GM18868 (cell line): ENCODE results near the gene NECAP2.
"Not testable (repeated sequence)": the region's sequence is repeated elsewhere in the genome, so short reads cannot be mapped to it uniquely, and the experiment has no call there.

ENCODE experiments used
- ATAC-seq: cut with Tn5 transposase; IDR thresholded peaks from one replicate; pipeline ENCODE4 v1.9.1; 2021; ENCODE audit warnings: mild to moderate bottlenecking, moderate library complexity; ENCODE audit not compliant: unreplicated experiment

The NECAP2 gene

DNA sequence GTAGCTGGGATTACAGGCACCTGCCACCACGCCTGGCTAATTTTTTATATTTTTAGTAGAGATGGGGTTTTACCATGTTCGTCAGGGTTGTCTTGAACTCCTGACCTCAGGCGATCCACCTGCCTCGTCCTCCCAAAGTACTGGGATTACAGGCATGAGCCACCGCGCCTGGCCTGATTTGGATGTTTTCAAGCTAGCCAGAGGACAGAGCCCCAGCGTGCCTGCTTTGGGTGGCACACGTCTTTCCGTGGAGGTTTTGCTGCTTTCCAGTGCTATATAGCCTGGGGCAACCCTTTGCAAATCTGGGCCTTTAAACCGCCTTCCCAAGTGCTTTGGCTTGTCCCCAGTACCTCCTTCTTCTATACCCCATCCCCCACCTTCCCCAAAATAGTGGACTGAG is 15.6 kb downstream of the NECAP2 start:
- ATAC-seq: not testable (repeated sequence)

GRCh38 chr1:16458831-16459230 is 18.3 kb downstream of the NECAP2 start:
- no peak for ATAC-seq

DNA sequence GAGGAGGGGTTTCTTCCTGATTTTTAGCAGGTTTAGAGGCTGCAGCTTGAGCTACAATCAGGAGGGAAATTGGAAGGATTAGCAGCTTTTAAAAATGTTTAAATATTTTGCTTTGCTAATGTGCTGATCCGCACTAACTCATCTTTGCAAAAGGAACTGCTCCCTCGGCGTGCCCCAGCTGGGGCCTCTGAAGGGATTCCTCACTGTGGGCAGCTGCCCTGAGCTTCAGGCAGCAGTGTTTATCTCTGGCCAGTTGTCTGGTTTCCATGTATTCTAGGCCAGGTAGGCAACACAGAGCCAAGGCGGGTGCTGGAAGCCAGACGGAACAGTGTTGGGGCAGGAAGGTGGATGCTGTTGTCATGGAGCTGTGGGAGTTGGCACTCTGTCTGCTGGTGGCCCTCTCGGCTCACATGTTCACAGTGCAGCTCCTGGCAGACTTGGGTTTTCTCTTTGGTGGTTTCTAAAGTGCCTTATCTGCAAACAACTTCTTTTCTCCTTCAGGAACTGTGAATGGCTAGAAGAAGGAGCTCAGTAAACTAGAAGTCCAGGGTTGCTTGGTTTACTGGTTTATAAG is 18.9 kb downstream of the NECAP2 start:
- no peak for ATAC-seq

GRCh38 chr1:16461681-16462080 is 21.2 kb downstream of the NECAP2 start:
- ATAC-seq: no peak

DNA sequence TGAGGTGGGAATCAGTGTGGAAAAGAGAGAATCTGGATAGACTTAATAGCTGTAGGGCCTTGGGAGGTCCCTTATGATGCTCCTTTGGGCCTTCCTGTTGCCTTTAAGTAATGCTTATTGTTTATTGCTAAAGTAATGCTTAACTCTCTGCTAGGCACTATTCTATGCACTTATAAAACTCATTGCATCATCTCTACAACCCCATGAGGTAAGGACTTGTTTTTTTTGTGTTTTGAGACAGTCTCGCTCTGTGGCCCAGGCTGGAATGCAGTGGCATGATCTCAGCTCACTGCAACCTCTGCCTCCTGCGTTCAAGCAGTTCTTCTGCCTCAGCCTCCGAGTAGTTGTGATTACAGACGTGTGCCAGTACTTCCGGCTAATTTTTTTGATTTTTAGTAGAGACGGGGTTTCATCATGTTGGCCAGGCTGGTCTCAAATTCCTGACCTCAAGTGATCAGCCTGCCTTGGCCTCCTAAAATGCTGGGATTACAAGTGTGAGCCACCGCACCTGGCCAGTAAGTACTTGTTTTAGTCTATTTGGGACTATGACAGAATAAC is 22.3 kb downstream of the NECAP2 start:
- no peak for ATAC-seq

DNA sequence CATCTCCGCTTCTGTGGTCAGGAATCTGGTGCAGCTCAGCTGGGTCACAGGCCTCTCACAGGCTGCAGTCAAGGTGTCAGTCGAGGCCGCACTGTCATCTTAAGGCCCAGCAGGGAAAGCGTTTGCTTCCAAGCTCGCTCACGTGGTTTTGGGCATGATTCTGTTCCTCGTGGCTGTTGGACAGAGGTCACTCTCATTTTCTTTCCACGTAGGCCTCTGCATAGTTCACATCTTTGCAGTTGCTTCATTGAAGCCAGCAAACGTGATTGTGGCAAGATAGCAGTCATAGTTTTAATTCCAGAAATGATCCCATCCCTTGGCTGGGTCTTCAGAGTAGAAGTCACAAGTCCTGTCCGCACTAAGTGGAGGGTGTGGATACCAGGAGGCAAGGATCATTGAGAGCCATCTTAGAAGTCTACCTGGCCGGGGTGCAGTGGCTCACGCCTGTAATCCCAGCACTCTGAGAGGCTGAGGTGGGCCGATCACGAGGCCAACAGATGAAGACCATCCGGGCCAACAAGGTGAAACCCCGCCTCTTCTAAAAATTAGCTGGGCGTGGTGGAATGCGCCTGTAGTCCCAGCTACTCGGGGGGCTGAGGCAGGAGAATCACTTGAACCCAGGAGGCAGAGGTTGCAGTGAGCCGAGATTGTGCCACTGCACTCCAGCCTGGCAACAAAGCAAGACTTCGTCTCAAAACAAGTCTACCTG is 24.5 kb downstream of the NECAP2 start:
- ATAC-seq: no peak

- ATAC-seq: no peak
These were observed 28.0 kb downstream of the NECAP2 start for GRCh38 chr1:16468558-16468957.

DNA sequence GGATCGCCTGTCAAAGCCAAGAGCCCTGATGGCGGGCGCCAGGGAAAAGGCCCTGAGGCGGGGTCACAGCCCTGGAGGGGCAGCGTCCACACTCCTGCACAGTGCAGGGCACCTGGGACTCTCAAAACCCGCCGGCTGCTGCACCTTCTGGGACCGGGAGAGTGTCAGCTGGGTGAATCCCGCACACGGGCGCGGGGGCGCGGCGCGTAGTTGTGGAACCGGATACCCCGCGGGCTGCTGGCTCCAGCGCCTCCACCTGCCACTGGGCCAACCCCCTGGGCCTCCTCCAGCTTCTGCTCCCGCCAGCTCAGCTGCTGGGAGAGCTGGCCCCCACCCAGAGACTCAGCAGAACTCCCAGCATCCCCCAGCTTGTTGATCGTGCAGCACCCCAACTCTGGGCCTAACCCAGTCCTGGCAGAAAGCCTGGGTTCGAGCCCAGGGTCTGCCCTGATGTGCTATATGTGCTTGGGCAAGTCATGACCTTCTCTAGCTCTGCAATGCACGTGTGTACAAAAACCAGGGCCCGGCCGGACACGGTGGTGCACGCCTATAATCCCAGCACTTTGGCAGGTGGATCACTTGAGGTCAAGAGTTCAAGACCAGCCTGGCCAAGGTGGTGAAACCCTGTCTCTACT is 33.8 kb downstream of the NECAP2 start:
- no peak for ATAC-seq

- ATAC-seq: not testable (repeated sequence)
These were observed 34.4 kb downstream of the NECAP2 start for GRCh38 chr1:16474891-16475290.

- ATAC-seq: not testable (repeated sequence)
These were observed 35.5 kb downstream of the NECAP2 start for GRCh38 chr1:16475771-16476770.

GRCh38 chr1:16478091-16478490 is 37.6 kb downstream of the NECAP2 start:
- ATAC-seq: no peak

DNA sequence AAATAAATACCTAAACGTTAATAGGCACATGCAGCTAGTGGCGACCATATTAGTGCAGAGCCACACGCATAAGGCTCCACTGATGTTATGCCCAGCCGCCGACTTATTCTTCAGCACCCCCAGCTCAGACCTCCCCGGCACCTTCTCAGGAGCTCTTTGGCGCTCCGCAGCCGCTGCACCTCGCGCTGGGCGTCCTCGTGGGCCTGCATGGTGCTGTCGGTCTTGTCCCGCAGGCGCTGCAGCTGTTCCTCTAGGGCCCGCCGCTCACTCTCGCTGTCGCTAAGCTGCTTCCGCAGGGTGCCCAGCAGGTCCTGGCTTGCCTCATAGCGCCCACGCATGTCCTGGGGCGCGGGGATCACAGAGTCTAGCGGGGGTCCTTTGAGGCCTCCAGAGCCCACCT is 42.6 kb downstream of the NECAP2 start:
- ATAC-seq: not testable (repeated sequence)

GRCh38 chr1:16483639-16484500 is 43.3 kb downstream of the NECAP2 start:
- ATAC-seq: not testable (repeated sequence)

DNA sequence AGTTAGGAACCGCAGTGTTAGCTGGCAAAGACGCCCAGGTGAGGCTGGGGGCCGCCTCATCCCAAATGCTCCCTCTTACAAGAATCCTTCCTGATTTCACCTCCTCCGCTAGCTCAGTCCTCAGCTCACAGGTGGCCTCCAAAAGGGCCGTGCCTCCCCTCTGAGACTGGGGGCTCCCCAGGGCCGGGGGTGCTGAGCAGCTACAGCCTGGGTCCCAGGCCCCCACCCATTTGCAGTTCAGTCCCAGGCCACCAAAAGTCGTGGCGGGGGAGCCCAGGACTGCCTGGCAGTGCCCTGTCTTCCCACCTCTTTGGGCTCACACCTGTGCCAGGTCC is 43.9 kb downstream of the NECAP2 start:
- no peak for ATAC-seq

DNA sequence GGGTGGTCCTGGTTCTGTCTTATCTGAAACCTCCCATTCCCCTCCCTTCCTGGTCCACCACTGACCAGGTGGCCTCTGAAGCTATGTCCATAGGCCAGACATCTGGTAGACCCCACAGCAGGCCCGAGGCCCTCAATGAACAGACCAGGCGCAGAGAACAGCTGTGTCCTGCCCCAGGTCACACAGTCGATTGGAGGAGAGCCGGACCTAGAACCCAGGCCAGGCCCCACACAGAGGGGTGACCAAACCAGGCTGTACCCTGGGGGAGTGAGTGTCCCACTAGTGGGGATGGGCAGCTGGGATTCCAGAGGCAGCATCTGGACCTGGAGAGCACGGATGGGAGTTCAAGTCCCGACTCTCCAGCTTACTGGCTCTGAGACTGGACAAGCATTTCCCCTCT is 44.4 kb downstream of the NECAP2 start:
- ATAC-seq: no peak

DNA sequence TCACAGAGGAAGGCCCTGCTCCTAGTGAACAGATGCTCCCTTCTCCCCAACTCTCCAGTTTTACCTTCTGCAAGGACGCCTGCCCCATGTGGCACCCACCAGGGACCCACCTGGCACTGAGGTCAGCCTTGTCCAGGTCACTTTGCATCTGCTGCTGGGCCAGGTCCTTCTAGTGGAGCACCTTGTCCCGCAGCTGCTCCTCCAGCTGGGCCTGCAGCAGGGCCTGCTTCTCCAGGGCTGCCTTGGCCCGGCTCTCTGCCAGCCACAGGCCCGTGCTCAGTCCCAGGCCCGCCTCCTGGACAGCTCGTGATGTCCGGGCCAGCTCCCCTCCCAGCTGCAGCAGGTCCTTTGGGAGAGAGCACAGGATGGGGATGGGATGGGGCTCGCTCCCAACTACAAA is 45.8 kb downstream of the NECAP2 start:
- not testable (repeated sequence) for ATAC-seq

DNA sequence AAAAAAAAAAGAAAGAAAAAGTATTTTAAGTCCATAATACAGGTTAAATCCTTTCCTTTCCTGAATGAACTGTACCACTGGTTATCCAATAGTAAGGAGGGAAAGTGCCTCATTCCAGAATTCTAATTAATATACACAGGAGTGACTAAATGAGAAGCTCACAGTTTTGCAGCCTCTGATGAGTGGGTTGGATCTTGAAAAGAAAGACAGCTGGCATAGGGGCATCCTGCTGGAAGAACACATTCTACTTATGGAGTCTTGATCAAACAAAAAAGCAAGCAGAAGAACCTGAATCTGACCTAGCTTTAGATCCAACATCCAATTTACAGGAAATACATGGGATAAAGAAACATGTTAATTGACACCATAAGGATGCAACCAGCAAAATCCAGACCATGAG is 46.5 kb downstream of the NECAP2 start:
- ATAC-seq: not testable (repeated sequence)

DNA sequence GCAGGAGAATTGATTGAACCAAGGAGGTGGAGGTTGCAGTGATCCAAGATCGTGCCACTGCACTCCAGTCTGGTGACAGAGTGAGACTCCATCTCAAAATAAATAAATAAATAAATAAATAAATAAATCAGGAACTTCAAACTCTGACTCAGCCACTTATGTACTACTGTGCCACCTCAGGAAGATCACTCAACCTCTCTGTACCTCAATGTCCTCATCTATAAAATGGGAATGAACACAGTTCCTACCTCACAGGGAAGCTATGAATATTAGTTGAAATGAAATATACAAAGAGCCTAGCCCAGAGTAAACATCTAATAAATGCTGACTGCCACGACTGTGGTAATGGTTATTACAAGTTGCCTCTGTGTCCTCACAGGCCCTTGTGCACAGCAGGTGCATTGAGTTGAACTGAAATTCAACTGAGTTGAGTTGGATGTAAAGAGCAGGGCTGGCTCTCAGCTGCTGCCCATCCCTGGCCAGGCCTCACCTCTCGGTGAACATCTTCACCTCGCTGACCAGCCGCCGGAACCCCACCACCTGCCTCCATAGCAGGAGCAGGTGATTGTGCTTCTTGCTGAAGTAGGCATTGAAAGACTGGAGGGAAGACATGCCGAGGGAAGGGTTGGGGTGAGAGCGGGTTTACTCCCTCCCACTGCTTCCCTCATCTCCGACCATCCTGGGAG is 48.8 kb downstream of the NECAP2 start:
- ATAC-seq: not testable (repeated sequence)

GRCh38 chr1:16491056-16491675 is 50.6 kb downstream of the NECAP2 start:
- ATAC-seq: no peak
